ENCODE data around the gene KCNAB1.
A peak's percentile ranks its signal among the peaks of the same experiment; 100 is the strongest.
"Not testable (repeated sequence)": the region's sequence is repeated elsewhere in the genome, so short reads cannot be mapped to it uniquely, and the experiment has no call there.

KCNAB1 gene

DNA sequence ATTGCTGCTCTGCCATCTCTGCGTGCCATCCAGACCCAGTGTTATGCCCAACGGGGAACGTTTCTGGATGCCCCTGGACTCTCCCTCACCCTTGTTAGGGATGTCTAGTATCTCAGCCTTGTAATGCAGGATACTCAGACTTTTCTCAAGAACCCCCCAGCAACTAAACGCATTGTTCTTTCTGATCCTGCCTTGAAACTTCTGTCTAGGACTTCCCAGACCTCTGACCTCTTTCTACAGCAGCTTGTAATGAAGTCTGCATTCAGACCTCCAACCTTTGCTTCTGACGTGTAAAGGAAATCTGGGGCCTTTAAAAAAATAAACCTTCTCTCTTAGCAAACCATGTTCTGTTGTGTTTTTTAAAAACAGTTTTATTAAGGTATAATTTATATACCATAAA, 139.5 kb downstream of the KCNAB1 start:
- no peak overlapping the region for H3K4me3 ChIP-seq (ENCODE audit: low read depth, low read length)

DNA sequence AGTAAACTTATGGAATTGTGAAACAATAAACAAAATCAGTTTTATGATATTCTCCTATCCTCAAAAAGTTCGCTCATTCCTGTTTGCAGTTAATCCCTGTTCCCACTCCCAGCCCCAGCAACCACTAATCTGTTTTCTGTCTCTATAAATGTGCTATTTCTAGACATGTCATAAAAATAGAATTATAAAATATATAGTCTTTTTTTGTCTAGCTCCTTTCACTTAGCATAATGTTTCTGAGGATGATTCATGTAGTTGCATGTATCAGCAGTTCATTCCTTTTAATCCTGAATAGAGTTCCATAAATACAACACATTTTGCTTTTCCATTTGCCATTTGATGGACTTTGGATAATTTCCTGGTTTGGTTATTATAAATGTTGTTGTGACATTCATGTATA, 140.0 kb downstream of the KCNAB1 start:
- H3K4me3 ChIP-seq (ENCODE audit: low read depth, low read length): no peak overlapping the region

DNA sequence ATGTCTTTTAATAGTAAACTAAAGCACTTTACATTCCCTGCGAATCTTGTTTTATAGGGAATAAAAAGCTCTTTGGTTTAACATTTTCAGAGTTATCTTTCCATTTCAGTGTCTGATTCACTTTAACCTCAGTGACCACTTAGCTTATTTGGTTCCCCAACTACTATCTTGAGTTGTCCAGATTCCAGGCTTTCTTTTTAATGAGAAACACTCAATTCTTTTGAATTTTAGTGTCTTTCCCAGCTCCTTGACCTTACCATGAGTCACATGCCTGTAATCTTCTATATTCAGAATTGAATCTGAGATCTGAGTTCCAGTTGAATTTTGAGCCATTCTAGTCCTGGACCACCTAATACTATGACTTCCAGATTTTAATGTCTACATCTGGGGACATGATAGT, 144.4 kb downstream of the KCNAB1 start:
- H3K4me3 ChIP-seq (ENCODE audit: low read depth, low read length): no peak overlapping the region

DNA sequence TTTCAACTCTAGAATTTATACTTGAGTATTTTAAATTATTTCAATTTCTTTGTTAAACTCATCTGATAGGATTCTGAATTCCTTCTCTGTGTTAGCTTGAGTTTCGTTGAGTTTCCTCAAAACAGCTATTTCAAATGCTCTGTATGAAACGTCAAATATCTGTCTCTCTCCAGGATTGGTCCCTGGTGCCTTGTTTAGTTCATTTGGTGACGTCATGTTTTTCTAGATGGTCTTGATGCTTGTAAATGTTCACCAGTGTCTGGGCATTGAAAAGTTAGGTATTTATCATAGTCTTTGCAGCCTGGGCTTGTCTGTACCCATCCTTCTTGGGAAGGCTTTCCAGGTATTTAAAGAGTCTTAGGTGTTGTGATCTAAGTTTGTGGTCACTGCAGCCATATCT, 151.1 kb downstream of the KCNAB1 start:
- H3K4me3 ChIP-seq (ENCODE audit: low read depth, low read length): no peak overlapping the region

DNA sequence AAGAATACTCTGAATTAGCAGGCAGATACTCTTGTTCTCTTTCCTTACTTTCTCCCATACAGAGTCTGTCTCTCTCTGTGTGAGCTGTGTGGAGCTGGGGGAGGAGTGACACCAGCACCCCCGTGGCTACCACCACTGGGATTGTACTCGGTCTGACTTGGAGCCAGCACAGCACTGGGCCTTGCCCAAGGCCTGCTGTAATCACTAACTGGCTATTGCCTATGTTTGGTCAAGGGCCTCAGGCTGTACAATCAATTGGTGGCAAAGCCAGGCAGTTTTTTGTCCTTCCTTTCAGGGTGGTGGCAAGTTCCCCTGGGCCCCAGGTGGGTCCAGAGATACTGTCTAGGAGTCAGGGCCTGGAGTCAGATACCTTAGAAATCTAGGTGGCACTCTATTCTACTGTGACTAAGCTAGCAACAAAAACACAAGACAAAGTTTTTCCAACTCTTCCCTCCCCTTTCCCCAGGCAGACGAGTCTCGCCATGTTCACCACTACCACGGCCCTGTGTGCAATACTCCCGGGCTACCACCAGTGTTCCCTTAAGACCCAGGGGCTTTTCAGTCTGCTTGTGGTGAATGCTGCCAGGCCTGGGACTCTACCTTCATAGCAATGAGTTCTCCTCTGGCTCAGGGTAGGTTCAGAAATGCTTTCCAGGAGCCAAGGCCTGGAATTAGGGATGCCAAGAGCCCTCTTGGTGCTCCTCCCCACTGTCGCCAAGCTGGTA, 151.8 kb downstream of the KCNAB1 start:
- H3K4me3 ChIP-seq (ENCODE audit: low read depth, low read length): no peak overlapping the region

DNA sequence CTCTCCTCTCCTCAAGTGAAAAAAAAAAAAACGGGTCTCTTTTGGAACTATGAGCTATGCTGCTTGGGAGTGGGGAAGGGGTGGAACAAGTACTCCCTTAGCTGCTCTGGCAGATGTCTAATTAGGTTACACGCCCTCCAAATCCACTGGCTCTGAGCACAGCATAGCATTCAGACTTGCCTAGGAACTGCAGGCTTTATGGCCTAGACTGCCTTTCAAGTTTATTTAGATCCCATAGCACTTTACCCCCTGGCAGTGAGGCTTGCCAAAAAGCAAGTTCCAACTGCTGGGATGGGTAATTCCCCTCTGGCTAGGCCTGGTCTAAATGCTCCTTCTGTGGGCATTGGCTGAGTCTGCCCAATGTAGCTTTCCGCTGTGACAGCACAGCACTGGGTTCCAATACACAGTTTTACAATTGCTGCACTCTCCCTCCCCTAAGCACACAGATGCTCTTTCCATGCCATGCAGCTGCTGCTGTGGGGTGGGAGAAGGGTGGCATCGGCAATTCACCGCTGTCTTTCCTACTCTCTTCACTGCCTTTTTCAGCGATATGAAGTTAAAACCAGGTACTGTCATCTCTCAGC, 152.8 kb downstream of the KCNAB1 start:
- H3K4me3 ChIP-seq (ENCODE audit: low read depth, low read length): no peak overlapping the region

DNA sequence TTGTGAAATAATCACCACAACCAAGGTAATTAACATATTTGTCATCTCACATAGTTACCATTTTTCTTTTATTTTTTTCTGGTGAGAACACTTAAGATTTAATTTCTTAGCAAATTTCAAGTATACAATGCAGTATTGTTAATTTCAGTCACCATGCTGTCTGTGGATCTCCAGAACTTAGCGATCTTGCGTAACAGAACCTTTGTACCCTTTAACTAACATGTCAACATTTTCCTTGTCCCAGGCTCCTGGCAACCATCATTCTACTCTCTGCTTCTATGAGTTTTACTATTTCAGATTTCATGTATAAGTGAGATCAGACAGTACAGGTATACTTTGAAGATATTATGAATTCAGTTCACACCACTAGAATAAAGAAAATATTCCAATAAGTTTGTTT, 154.4 kb downstream of the KCNAB1 start:
- no peak overlapping the region for H3K4me3 ChIP-seq (ENCODE audit: low read depth, low read length)

DNA sequence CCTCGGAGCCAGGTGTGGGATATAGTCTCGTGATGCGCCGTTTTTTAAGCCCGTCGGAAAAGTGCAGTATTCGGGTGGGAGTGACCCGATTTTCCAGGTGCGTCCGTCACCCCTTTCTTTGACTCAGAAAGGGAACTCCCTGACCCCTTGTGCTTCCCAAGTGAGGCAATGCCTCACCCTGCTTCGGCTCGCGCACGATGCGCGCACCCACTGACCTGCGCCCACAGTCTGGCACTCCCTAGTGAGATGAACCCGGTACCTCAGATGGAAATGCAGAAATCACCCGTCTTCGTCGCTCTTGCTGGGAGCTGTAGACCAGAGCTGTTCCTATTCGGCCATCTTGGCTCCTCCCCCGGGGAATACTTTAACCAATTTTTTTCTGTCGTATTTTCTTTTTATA, 164.3 kb downstream of the KCNAB1 start:
- not testable (repeated sequence) for H3K4me3 ChIP-seq (ENCODE audit: low read depth, low read length)

DNA sequence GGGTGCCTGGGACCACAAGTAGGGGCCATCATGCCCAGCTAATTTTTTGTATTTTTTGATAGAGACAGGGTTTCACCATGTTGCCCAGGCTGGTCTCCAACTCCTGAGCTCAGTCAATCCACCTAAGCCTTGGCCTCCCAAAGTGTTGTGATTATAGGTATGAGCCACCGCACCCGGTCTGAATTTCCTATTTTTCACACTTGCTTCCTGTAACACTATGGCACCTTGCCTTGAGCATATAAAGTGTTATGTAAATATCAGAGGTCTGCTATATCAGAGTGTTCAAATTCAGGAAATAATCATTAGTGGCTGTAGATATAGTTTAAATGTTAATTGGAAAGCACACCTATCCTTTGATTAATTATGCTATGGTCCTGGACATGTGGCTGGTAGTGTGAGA, 165.2 kb downstream of the KCNAB1 start:
- H3K4me3 ChIP-seq (ENCODE audit: low read depth, low read length): no peak overlapping the region

DNA sequence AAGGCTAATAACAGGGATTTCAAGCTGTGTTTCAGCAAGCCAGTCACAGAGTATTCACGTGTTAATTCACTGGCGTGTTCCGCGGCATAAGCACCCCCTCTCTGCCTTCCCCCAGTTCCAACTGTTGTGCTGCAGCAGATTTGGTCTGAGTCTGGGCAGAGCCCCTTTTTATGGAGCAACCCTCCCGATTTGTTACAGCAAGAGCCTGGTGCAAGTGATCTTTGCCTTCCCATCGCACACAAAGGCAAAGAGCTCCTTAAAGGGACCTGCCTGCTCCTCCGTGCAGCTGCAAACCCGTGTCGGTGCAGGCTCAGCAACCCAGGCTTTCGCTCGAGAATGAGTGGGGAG, 170.5 kb downstream of the KCNAB1 start:
- H3K4me3 ChIP-seq (ENCODE audit: low read depth, low read length): peak overlapping the region; percentile 33

DNA sequence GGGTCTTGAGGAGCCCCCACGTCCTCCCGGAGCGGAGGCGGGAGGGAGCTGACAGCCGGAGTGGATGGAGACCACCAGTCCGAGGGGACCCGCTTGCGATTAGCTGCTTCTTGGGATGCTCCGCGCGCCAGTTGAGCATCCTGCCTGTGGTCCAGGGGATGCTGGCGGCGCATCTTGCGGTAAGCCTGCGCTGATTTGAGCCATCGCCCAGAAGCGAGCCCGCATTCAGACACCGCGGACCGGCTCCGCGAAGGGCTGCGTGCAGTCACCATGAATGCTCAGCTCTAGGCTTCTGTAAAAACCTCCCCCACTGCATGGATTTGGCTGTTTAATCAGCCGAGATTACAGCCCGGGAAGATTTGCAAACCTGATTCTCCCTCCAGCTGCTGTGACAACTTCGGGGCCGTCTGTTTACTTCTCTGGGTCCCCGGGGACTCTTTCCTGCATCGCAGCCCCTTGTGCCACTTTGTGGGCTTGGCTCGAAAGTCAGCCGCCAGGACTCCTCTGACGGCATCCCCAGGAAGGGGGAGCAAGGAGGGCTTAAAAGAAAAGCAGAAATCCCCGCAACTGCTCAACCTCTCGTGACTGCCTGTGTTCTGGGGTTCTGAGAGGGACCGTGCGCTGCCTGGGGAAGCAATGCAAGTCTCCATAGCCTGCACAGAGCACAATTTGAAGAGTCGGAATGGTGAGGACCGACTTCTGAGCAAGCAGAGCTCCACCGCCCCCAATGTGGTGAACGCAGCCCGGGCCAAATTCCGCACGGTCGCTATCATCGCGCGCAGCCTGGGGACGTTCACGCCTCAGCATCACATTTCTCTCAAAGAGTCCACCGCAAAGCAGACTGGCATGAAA, 171.1 kb downstream of the KCNAB1 start:
- peak overlapping the region; percentile 33 for H3K4me3 ChIP-seq (ENCODE audit: low read depth, low read length)

DNA sequence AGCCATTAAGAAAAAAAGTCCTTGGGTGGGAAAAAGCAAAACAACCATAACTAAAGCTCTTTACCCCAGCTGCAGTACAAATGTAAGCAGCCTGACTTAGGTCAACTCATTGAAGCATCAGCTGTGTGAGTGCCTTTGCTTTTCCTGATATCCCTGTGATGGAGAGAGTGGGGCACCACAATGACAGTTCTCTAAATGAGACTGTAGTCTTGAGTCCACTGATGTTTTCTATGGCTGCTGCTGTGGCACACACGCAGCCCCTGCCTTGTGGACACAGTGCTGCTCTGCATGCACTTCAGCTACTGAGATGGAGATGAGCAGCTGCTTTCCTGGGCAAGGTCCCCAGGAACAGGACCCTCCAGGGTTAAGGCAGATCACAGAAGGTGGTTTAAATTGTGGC, 173.2 kb downstream of the KCNAB1 start:
- H3K4me3 ChIP-seq (ENCODE audit: low read depth, low read length): no peak overlapping the region

DNA sequence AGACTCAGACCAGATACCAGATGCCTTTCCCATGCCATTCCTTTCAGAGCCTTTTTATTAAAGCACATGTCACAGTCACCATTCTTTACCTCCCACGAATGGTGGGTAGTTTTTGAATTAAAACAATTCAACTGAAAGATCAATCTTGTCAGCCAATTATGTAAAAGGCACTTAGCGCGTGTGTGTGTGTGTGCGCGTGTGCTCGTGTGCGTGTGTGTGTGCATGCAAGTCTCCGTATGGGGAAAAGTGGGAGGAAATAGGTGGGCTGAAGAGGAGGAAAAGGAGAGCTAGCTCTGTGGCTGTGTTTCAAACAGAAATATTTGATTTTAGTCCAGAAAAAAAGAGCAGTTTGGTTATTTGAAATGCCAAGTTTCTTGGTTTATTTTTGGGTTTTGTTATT, 177.2 kb downstream of the KCNAB1 start:
- no peak overlapping the region for H3K4me3 ChIP-seq (ENCODE audit: low read depth, low read length)

DNA sequence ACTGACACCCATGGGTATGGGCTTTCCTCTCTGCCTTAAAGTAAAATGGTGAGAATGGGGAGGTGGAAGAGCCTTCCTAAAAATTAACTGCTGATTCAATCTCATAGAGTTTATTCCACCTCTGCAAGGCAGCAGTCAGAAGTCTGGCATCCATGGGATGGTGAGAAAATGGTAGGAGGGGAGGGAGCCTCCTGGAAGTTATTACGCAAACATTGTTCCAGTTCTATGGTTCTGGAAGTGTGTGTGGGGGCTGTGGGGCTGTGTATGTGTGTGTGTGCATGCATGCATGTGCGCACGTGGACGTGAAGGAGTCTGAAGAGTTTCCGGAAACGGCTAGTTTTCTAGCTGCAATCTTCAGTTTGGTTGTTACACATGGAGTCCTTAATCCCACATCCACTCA, 177.6 kb downstream of the KCNAB1 start:
- H3K4me3 ChIP-seq (ENCODE audit: low read depth, low read length): no peak overlapping the region

DNA sequence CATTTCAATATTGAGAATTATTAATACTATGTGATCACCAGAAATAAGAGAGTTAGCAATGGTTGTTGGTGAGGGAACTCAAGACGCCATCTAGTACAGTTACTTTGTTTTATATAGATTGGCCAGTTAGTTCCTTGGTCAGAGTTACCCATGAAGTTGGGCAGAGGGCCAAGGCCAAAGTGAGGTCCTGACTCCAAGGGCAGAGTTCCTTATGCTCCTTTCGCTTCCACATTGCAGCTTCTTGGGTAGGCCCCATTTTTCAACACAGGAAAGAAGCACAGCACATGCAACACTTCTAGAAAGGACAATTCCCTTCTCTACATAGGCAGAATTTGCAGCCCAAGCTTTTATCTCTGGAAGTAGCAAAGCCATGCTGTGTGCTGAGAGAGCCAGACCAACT, 178.6 kb downstream of the KCNAB1 start:
- no peak overlapping the region for H3K4me3 ChIP-seq (ENCODE audit: low read depth, low read length)

DNA sequence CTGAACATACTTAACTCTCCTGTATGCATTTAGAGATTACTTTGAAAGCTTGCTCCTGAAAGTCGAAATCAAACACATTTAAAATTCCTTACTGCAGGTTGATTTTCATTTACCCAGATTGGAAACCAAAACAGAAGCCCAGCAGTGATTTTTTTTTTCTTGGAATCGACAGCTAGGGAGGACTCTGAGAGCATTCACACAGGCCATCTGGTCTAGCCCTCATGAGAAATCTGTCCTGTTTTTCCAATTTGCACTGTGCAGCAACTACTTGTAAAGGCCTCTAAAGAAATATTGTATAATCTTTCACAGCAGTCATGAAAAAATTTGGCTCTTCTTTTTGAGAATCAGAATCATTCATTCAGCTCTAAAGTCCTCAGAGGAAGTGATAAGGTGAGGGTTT, 179.2 kb downstream of the KCNAB1 start:
- H3K4me3 ChIP-seq (ENCODE audit: low read depth, low read length): no peak overlapping the region

DNA sequence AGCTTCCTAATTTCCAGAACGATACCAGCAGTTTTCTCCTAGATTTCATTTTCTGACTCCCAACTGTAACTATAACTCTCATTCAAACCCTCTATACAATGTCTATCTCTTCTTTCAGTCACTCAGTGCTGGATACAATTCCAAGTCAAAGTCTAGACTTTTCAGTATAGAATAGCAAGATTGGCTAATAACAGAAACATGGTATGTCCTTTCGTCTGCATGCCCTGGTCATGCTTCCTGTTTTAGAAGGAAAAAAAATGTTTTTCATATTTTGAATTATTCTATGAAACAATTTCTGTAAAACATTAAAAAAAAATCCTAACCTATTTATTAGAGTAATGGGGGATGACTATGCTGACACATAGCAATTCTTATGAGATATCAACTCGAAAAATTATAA, 180.0 kb downstream of the KCNAB1 start:
- no peak overlapping the region for H3K4me3 ChIP-seq (ENCODE audit: low read depth, low read length)

DNA sequence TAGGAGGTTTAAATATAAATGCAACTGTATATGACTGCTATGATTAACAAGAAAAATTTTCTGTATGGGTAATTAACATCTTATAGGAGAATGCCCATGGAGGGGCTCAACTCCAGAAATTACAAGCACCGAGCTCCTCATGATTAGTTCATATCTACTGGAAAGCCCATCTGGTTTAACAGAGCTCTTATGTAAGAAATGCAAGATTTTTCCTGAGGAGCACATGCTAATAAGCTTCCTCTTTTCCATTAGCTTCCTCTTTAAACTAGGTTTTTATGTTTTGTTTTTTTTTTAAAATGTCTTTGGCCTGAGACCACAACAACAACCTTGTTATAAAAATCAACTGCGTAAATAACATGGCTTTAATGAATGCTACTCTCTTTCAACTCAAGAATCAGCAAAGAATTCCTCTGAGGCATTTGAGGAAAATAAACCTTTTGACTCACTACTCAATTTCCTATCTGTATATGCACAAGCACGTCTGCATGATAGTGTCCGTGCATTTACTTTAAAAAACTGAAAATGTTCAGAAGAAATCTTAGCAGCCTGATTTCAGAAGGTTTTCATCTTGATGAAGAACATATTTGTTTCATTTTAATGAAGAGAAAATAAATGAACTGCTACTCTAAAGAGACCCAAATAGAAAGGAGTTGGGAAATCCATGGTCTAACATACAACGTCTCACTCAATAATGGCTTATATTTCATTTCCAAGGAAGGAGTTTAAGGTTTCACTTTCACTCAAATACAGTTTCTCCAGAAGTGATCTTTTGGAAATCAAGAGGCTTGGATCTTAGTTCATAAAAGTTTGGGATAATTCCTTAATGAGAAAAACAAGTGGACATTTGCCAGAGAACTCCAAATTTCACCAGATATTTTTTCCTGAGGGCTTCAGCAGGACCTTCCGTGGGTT, 180.8 kb downstream of the KCNAB1 start:
- H3K4me3 ChIP-seq (ENCODE audit: low read depth, low read length): no peak overlapping the region

DNA sequence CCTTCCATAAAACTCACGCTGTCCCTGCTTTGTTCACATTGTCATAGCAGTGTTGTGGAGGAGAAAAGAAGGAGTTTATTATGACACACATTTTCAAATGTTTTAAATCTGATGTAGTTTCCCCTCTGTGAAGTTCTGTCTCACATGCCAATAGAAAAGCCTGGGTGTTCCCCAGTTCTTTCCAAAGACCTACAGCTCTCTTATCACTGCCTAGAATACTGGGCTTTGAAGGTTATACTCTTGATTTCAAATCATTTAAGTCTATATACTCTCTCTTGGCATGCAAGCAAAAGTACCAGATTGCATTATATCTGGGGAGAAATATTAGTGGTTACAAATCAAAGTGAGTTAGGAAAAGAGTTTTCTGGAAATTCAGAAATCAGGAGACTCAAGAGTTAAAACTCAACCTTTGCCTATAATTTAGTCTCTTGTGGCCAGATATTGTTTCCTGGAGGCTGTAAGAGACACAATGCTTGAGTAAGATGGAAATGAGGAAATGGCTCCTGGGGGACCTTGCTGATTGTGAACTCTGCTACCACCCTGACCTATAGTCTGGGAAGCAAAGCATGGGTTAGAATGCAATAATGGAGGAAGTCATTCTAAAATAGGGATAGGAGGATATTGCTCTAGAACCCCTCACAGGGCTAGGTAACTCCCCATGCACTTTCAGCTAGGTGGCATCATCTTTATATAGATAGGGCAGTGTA, 182.8 kb downstream of the KCNAB1 start:
- H3K4me3 ChIP-seq (ENCODE audit: low read depth, low read length): no peak overlapping the region

DNA sequence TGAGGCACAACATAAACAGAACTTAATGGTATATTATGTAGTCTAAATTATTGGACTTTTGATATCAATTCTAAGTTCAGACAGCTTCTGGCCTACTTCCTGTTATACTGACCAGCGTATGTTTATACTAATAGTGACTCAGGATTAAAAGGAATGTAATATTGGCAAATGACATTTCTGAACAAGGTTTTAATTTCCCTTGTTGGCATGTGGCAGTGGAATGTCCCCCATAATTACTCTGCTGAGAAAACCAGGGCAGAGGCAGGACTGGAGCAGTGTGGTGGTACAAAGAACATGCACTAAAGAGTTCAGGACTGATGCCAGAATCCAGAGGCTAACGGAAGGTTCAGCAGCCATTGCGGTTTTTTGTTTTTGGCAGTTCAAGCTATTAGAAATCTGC, 184.0 kb downstream of the KCNAB1 start:
- no peak overlapping the region for H3K4me3 ChIP-seq (ENCODE audit: low read depth, low read length)

DNA sequence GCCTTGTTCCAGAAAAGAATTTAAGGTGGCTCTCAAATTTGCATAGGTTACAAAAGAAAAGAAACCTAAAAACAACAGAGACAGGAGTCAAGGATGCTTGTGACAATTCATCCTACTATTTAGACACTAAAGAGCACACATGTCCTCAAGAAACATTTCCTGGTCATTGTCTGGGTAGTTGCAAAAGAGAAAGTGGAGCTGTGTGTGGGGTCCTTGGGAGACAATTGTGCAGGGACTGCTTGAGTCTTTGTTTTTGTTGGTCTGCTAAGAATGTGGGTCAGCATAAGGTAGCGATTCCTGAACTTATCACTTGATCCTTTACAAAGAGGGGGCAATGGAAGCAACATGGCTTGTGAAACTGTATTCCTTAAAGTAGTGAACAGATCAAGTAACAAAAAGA, 185.3 kb downstream of the KCNAB1 start:
- no peak overlapping the region for H3K4me3 ChIP-seq (ENCODE audit: low read depth, low read length)

All from iPS-11a (cell line).